Spleen (tissue), 7 donors: ENCODE measurements around the gene MYL5.

ENCODE experiments used
- CTCF ChIP-seq, 11 experiments: fragments of 200-600 bp in 7 of 11; fragments of 450-650 bp in 4 of 11; sonication (generic) in 4 of 11; IDR thresholded peaks in 8 of 11; conservative IDR thresholded peaks in 3 of 11; 1 replicate in 7 of 11; 2 replicates in 4 of 11; pipeline versions ENCODE4 v1.4.0 to v1.8.0; 2016 to 2021; ENCODE audit warnings: antibody characterized with exemption in 11 of 11, inconsistent platforms in 4 of 11, mild to moderate bottlenecking in 1 of 11
- POLR2A ChIP-seq, 3 donors: fragments of 450-650 bp; IDR thresholded peaks; one replicate each; pipeline ENCODE4 v1.5.1; 2017; ENCODE audit warnings: antibody characterized with exemption in 3 of 3, mild to moderate bottlenecking in 1 of 3
- POLR2AphosphoS5 ChIP-seq, 3 donors: sonication (generic); formaldehyde crosslinking; IDR thresholded peaks; one replicate each; pipeline ENCODE4 v1.5.1; 2017; ENCODE audit warnings: antibody characterized with exemption in 3 of 3
- donor health status: DM: no; HTN: no; CAD: no; lungs with moderate emphysema.
- donor health status: DM: no; HTN: no; CAD: no.
- donor health status: DM: no; HTN: no; CAD: no.

GRCh38 chr4:653831-654502 is 20.4 kb upstream of the MYL5 start:
- no peak for TF ChIP-seq CTCF (IDR thresholded peaks at IDR 0.05 in 8 of 11, conservative IDR thresholded peaks at IDR 0.05 in 3 of 11)
- TF ChIP-seq POLR2A (IDR thresholded peaks at IDR 0.05), result no peak
- TF ChIP-seq POLR2AphosphoS5 (IDR thresholded peaks at IDR 0.05), result no peak
